Measurements from ENCODE around the gene NUP188. TPM values are rescaled to one million over a fixed set of nuclear protein-coding genes. Genes with fewer than 3 reads are reported as not detected.
A peak's percentile ranks its signal among the peaks of the same experiment; 100 is the strongest.

NUP188 gene
- total and polyA plus RNA-seq, 4 donors, result 4.9 to 44.5 (median 25.8) TPM

DNA sequence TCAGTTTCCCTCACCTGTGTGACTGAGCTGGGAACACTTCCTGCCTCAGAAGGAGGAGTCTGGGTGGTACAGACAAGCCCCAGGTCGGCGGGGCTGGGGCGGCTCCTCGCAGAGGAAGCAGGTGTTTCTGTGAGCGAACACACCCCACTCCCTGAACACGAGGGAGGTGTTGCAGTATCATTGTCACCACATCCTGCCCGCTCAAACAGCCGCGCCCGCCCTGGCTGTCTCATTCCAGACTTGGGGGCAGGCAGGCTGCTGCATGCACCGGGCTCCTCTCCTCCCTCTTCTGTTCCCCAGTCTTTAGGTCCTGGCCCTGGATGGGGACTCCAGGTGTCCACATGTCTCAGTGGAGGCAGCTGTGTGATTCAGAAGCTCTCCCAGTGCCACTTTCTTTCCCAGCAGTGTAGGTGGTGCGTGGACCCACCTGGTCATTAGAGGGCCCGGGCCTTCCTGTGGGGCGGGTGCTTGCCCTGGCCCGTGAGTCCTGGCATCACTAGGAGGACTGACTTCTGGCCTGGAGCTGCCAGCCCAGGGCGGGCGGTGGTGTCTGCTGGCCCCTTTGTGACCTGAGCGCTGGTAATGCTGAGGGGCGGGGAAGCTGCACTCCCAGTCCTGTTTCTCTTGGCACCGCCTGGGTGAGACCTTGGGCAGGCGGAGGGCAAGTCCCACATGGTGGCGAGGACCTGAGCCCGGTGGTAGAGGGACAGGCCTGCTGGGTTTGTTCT lies 45.0 kb upstream of the NUP188 start:
- Histone ChIP-seq H3K27ac (ENCODE audit: low read depth in 1 of 2, low read length in 2 of 2) (peak overlapping the region in 1 of 2 donors; percentile 58), H3K36me3 (ENCODE audit: control insufficient read depth in 1 of 2, insufficient read depth in 2 of 2, low read length in 1 of 2) (peaks cover 4 to 5% of the 10 kb centered on the region in 2 donors), H3K9me3 (ENCODE audit: control insufficient read depth, low read length) (no peaks in the 10 kb centered on the region), H3K4me1 (ENCODE audit: control insufficient read depth in 1 of 2, insufficient read depth in 2 of 2, low read length in 2 of 2) (no peaks in the 10 kb centered on the region), H3K4me3 (ENCODE audit: low read length in 2 of 2) (no peak overlapping the region), H3K27me3 (ENCODE audit: control insufficient read depth in 1 of 2, insufficient read depth in 2 of 2, low read length in 1 of 2) (no peaks in the 10 kb centered on the region)
- WGBS, 2 donors, result 35% methylated on average over 23 of the region's 23 CpGs
- DNase-seq (peak; percentile 83 to 84), ATAC-seq (ENCODE audit: low FRiP score) (peak; percentile 76)
- intact Hi-C loops (cut with DNase I), result no loop called here

DNA sequence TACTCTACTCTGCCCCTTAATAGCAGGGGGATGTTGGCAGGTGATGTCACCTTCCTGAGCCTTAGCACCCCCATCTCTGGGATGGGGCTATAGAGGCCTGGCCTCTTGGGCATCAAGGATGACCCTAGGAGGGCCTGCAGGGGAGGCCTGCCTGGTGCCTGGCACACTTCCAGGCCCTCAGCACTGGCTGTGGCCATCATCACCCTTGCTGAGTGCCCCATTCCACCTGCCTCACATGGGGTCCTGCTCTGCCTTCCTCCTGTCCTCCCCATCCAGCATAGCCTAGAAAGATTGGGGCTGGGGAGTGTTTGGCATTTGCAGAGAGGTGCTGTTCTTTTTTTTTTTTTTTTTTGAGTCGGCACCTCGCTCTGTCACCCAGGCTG lies 44.4 kb upstream of the NUP188 start:
- 26 to 55% methylated on average over 2 of the region's 2 CpGs for WGBS, 2 donors
- H3K36me3 ChIP-seq (ENCODE audit: control insufficient read depth in 1 of 2, insufficient read depth in 2 of 2, low read length in 1 of 2), result peaks cover 4 to 11% of the 10 kb centered on the region in 2 donors
- DNase-seq, result no peak
- H3K4me3 ChIP-seq (ENCODE audit: low read length in 2 of 2), result no peak overlapping the region
- intact Hi-C loops (cut with DNase I), result no loop called here
- no peaks in the 10 kb centered on the region for H3K4me1 ChIP-seq (ENCODE audit: control insufficient read depth in 1 of 2, insufficient read depth in 2 of 2, low read length in 2 of 2)
- peak; percentile 1 for ATAC-seq (ENCODE audit: low FRiP score)
- peak overlapping the region in 1 of 2 donors; percentile 58 for H3K27ac ChIP-seq (ENCODE audit: low read depth in 1 of 2, low read length in 2 of 2)
- H3K9me3 ChIP-seq (ENCODE audit: control insufficient read depth, low read length), result no peaks in the 10 kb centered on the region
- no peaks in the 10 kb centered on the region for H3K27me3 ChIP-seq (ENCODE audit: control insufficient read depth in 1 of 2, insufficient read depth in 2 of 2, low read length in 1 of 2)

DNA sequence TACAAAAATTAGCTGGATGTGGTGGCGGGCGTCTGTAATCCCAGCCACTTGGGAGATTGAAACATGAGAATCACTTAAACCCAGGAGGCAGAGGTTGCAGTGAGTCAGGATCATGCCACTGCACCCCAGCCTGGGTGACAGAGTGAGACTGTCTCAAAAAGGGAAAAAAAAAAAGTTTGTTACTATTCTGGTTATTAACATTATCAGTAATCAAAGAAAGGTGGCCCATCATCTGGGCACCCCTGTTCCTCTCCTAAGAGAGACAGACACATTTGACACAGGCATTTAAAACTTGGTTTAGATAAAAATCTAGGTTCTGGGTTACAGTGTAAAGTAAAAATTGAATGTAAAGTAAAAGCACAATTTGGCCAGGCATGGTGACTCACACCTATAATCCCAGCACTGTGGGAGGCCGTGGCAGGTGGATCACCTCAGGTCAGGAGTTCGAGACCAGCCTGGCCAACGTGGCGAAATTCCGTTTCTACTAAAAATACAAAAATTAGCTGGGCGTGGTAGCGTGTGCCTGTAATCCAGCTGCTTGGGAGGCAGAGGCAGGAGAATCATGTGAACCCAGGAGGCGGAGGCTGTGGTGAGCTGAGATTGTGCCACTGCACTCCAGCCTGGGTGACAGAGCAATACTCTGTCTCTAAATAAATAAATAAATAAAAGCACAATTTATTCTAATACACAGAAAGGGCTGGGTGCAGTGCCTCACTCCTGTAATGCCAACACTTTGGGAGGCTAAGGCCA lies 43.5 kb upstream of the NUP188 start:
- DNase-seq (no peak), ATAC-seq (ENCODE audit: low FRiP score) (no peak)
- Histone ChIP-seq H3K4me3 (ENCODE audit: low read length in 2 of 2) (no peak overlapping the region), H3K27me3 (ENCODE audit: control insufficient read depth in 1 of 2, insufficient read depth in 2 of 2, low read length in 1 of 2) (no peaks in the 10 kb centered on the region), H3K4me1 (ENCODE audit: control insufficient read depth in 1 of 2, insufficient read depth in 2 of 2, low read length in 2 of 2) (no peaks in the 10 kb centered on the region), H3K27ac (ENCODE audit: low read depth in 1 of 2, low read length in 2 of 2) (no peak overlapping the region), H3K36me3 (ENCODE audit: control insufficient read depth in 1 of 2, insufficient read depth in 2 of 2, low read length in 1 of 2) (peaks cover 0 to 15% of the 10 kb centered on the region in 2 donors), H3K9me3 (ENCODE audit: control insufficient read depth, low read length) (no peaks in the 10 kb centered on the region)
- WGBS, 2 donors, result 76 to 78% methylated on average over 10 of the region's 10 CpGs
- intact Hi-C loops (cut with DNase I), result no loop called here

DNA sequence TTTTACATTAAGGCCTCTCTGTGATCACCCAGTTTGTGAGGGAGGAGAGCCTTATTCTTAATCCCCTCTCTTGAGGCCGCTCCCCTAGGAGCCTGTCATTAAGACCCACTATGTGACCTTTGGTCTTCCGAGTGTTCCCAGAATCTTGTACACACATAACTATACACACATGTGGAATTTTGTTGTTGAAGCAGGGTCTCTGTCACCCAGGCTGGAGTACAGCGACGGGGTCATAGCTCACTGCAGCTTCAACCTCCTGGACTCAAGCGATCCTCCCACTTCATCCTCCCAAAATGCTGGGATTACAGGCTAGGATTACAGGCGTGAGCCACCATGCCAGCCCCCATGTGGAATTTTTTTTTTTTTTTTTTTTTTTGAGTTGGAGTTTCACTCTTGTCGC lies 41.5 kb upstream of the NUP188 start:
- H3K36me3 ChIP-seq (ENCODE audit: control insufficient read depth in 1 of 2, insufficient read depth in 2 of 2, low read length in 1 of 2), result peaks cover 0 to 15% of the 10 kb centered on the region in 2 donors
- no peak for ATAC-seq (ENCODE audit: low FRiP score)

DNA sequence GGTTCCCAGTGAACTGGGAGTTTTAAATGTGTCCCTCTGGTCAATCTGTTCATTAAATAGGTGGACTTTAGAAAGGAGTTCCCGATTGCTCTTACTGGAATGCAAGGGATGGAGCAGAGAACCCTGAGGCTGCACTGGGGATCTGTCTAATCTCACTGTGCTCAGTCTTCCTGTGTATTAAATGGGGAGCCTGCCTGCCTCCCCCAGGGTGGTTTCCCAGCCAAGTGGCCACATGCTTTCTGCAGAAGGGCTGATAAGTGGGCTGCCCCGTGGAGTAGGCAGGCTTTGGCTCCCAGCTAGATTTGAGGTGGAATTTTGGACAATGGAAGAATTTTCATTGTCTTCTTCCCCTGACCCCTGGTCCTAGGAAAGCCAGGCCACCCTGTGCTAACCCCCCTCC lies 40.8 kb upstream of the NUP188 start:
- Histone ChIP-seq H3K9me3 (ENCODE audit: control insufficient read depth, low read length) (no peaks in the 10 kb centered on the region), H3K27me3 (ENCODE audit: control insufficient read depth in 1 of 2, insufficient read depth in 2 of 2, low read length in 1 of 2) (no peaks in the 10 kb centered on the region), H3K36me3 (ENCODE audit: control insufficient read depth in 1 of 2, insufficient read depth in 2 of 2, low read length in 1 of 2) (peaks cover 0 to 15% of the 10 kb centered on the region in 2 donors), H3K4me1 (ENCODE audit: control insufficient read depth in 1 of 2, insufficient read depth in 2 of 2, low read length in 2 of 2) (peaks cover 0 to 4% of the 10 kb centered on the region in 2 donors), H3K4me3 (ENCODE audit: low read length in 2 of 2) (no peak overlapping the region), H3K27ac (ENCODE audit: low read depth in 1 of 2, low read length in 2 of 2) (no peak overlapping the region)
- WGBS, 2 donors, result 25 to 34% methylated on average over 2 of the region's 2 CpGs
- intact Hi-C loops (cut with DNase I), result no loop called here
- DNase-seq (no peak), ATAC-seq (ENCODE audit: low FRiP score) (no peak)

More for the DNA sequence above, 41.5 kb upstream of the NUP188 start:
- H3K9me3 ChIP-seq (ENCODE audit: control insufficient read depth, low read length), result no peaks in the 10 kb centered on the region
- H3K4me3 ChIP-seq (ENCODE audit: low read length in 2 of 2), result no peak overlapping the region
- intact Hi-C loops (cut with DNase I), result no loop called here
- 92 to 93% methylated on average over 7 of the region's 7 CpGs for whole genome bisulfite sequencing, 2 donors
- peaks cover 0 to under 1% of the 10 kb centered on the region in 2 donors for H3K4me1 ChIP-seq (ENCODE audit: control insufficient read depth in 1 of 2, insufficient read depth in 2 of 2, low read length in 2 of 2)
- DNase-seq, result no peak
- no peaks in the 10 kb centered on the region for H3K27me3 ChIP-seq (ENCODE audit: control insufficient read depth in 1 of 2, insufficient read depth in 2 of 2, low read length in 1 of 2)
- H3K27ac ChIP-seq (ENCODE audit: low read depth in 1 of 2, low read length in 2 of 2), result no peak overlapping the region

DNA sequence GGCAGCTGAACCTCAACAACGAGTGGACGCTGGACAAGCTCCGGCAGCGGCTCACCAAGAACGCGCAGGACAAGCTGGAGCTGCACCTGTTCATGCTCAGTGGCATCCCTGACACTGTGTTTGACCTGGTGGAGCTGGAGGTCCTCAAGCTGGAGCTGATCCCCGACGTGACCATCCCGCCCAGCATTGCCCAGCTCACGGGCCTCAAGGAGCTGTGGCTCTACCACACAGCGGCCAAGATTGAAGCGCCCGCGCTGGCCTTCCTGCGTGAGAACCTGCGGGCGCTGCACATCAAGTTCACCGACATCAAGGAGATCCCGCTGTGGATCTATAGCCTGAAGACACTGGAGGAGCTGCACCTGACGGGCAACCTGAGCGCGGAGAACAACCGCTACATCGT lies 39.1 kb upstream of the NUP188 start:
- DNase-seq, result no peak
- Histone ChIP-seq H3K27ac (ENCODE audit: low read depth in 1 of 2, low read length in 2 of 2) (no peak overlapping the region), H3K36me3 (ENCODE audit: control insufficient read depth in 1 of 2, insufficient read depth in 2 of 2, low read length in 1 of 2) (peaks cover 0 to 15% of the 10 kb centered on the region in 2 donors), H3K27me3 (ENCODE audit: control insufficient read depth in 1 of 2, insufficient read depth in 2 of 2, low read length in 1 of 2) (no peaks in the 10 kb centered on the region), H3K4me3 (ENCODE audit: low read length in 2 of 2) (no peak overlapping the region), H3K9me3 (ENCODE audit: control insufficient read depth, low read length) (no peaks in the 10 kb centered on the region), H3K4me1 (ENCODE audit: control insufficient read depth in 1 of 2, insufficient read depth in 2 of 2, low read length in 2 of 2) (peaks cover 0 to 7% of the 10 kb centered on the region in 2 donors)
- intact Hi-C loops (cut with DNase I), result no loop called here
- no peak for ATAC-seq (ENCODE audit: low FRiP score)
- 97 to 98% methylated on average over 24 of the region's 24 CpGs for WGBS, 2 donors

DNA sequence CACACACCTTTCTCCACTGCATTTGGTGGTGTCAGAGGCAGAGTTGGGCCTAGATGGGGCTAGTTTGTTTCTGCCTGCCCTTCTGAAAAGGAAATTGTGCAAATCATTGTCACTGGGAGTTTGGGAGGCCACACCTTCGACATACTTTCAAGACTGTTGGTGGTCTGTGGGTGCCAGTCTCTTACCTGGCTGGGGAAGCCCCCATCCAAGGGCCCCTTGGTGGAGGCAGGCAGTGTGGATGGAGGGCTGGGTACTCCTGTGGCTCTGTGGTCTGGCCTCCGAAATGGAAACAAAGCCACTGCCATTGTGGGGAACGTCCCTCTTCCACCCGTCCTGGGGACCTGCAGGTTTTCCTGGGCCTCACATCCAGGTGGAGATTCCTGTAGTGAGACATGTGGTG lies 37.6 kb upstream of the NUP188 start:
- peak overlapping the region in 1 of 2 donors; percentile 11 for H3K27ac ChIP-seq (ENCODE audit: low read depth in 1 of 2, low read length in 2 of 2)
- WGBS, 2 donors, result 87 to 88% methylated on average over 4 of the region's 4 CpGs
- ATAC-seq (ENCODE audit: low FRiP score), result no peak
- intact Hi-C loops (cut with DNase I), result loop anchor here in 1 of 2 donors (5.0 kb wide), 1 partner anchor 33 kb away; no protein-coding TSS in a partner anchor
- H3K4me1 ChIP-seq (ENCODE audit: control insufficient read depth in 1 of 2, insufficient read depth in 2 of 2, low read length in 2 of 2), result peaks cover 0 to 11% of the 10 kb centered on the region in 2 donors
- peaks cover 0 to 15% of the 10 kb centered on the region in 2 donors for H3K36me3 ChIP-seq (ENCODE audit: control insufficient read depth in 1 of 2, insufficient read depth in 2 of 2, low read length in 1 of 2)
- H3K9me3 ChIP-seq (ENCODE audit: control insufficient read depth, low read length), result no peaks in the 10 kb centered on the region
- no peaks in the 10 kb centered on the region for H3K27me3 ChIP-seq (ENCODE audit: control insufficient read depth in 1 of 2, insufficient read depth in 2 of 2, low read length in 1 of 2)
- no peak overlapping the region for H3K4me3 ChIP-seq (ENCODE audit: low read length in 2 of 2)
- DNase-seq, result no peak

DNA sequence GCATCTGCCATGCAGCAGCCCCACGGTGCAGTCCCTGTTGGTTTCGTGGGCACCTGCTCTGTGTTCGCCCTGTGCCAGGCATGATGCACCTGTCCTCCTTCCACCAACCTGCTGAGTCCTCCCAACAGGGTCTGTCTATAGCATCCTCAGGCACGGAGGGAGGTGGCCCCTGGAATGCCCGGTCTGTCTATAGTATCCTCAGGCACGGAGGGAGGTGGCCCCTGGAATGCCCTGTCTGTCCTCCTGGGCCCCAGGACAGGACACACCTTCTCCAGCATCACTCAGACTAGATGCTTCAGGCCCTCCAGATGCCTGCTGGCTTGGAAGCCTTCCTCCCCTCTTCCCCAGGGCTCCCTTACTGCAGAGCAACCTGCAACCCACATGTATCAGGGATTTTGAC lies 36.6 kb upstream of the NUP188 start:
- peaks cover 0 to 11% of the 10 kb centered on the region in 2 donors for H3K4me1 ChIP-seq (ENCODE audit: control insufficient read depth in 1 of 2, insufficient read depth in 2 of 2, low read length in 2 of 2)
- no peak for ATAC-seq (ENCODE audit: low FRiP score)

More for the DNA sequence above, 36.6 kb upstream of the NUP188 start:
- no peak for DNase-seq
- Histone ChIP-seq H3K27me3 (ENCODE audit: control insufficient read depth in 1 of 2, insufficient read depth in 2 of 2, low read length in 1 of 2) (no peaks in the 10 kb centered on the region), H3K9me3 (ENCODE audit: control insufficient read depth, low read length) (no peaks in the 10 kb centered on the region), H3K27ac (ENCODE audit: low read depth in 1 of 2, low read length in 2 of 2) (peak overlapping the region in 1 of 2 donors; percentile 78), H3K36me3 (ENCODE audit: control insufficient read depth in 1 of 2, insufficient read depth in 2 of 2, low read length in 1 of 2) (peaks cover 0 to 15% of the 10 kb centered on the region in 2 donors), H3K4me3 (ENCODE audit: low read length in 2 of 2) (no peak overlapping the region)
- 71 to 73% methylated on average over 6 of the region's 6 CpGs for WGBS, 2 donors
- intact Hi-C loops (cut with DNase I), result loop anchor here in 1 of 2 donors (5.0 kb wide), 1 partner anchor 34 kb away; no protein-coding TSS in a partner anchor

All from aorta (tissue), 5 donors.